ENCODE measurements around the gene SFN.
A peak's percentile ranks its signal among the peaks of the same experiment; 100 is the strongest.
"Not testable (repeated sequence)": the region's sequence is repeated elsewhere in the genome, so short reads cannot be mapped to it uniquely, and the experiment has no call there.

Gene SFN

GRCh38 chr1:26862781-26863684, at the start of gene SFN:
Gene SFN, plus strand, starts transcription at chr1:26863149. Its CDS starts 64 bp downstream, at chr1:26863213.
- peak in 3 of 58 donors; percentile 2 to 21 (median 19) for DNase-seq

- DNase-seq: no peak
These were observed 48.6 kb upstream of the SFN start for GRCh38 chr1:26814377-26814776.

- no peak for DNase-seq
These were observed 48.1 kb upstream of the SFN start for GRCh38 chr1:26814893-26815292.

- DNase-seq: peak in 1 of 58 donors; percentile 2
These were observed 42.1 kb upstream of the SFN start for GRCh38 chr1:26820784-26821269.

- no peak for DNase-seq
These were observed 40.1 kb upstream of the SFN start for GRCh38 chr1:26822737-26823395.

- no peak for DNase-seq
These were observed 38.2 kb upstream of the SFN start for GRCh38 chr1:26824731-26825130.

- peak in 49 of 58 donors; percentile 20 to 76 (median 54) for DNase-seq
These were observed 36.5 kb upstream of the SFN start, which contains the start of gene ZDHHC18 for GRCh38 chr1:26826261-26827105. Gene ZDHHC18, plus strand, starts transcription at chr1:26826688. Its CDS starts 117 bp downstream, at chr1:26826805.

GRCh38 chr1:26827106-26827604, 35.8 kb upstream of the SFN start:
- DNase-seq: peak in 1 of 58 donors; percentile 29

- DNase-seq: no peak
These were observed 35.3 kb upstream of the SFN start for GRCh38 chr1:26827663-26828062.

- DNase-seq: peak in 12 of 58 donors; percentile 10 to 31 (median 18)
These were observed 34.4 kb upstream of the SFN start for GRCh38 chr1:26828411-26828991.

GRCh38 chr1:26829184-26829911, 33.6 kb upstream of the SFN start:
- no peak for DNase-seq

GRCh38 chr1:26831059-26831458, 31.9 kb upstream of the SFN start:
- no peak for DNase-seq

GRCh38 chr1:26831546-26832248, 31.3 kb upstream of the SFN start:
- no peak for DNase-seq

- no peak for DNase-seq
These were observed 30.5 kb upstream of the SFN start for GRCh38 chr1:26832249-26832960.

GRCh38 chr1:26833432-26834405, 29.2 kb upstream of the SFN start:
- DNase-seq: no peak

GRCh38 chr1:26837665-26838064, 25.3 kb upstream of the SFN start:
- DNase-seq: not testable (repeated sequence)

Measured in anterior cingulate cortex (tissue), 58 donors.